Measurements from ENCODE around the gene PIK3C2G. TPM values are rescaled to one million over a fixed set of nuclear protein-coding genes. Genes with fewer than 3 reads are reported as not detected.

PIK3C2G gene
- total and polyA plus RNA-seq, 4 donors: 4.9 to 40.1 (median 19.4) TPM

GRCh38 chr12:18546399-18546798 is 285.1 kb downstream of the PIK3C2G start:
- DNase-seq (ENCODE audit: low spot score): no peak
- TF ChIP-seq HNF4G (IDR thresholded peaks at IDR 0.05): no peak
- no peak for TF ChIP-seq GABPA (IDR thresholded peaks at IDR 0.05 in 1 of 2, conservative IDR thresholded peaks at IDR 0.05 in 1 of 2)
- no peak for TF ChIP-seq ATF3 (IDR thresholded peaks at IDR 0.05)
- TF ChIP-seq HNF4A (conservative IDR thresholded peaks at IDR 0.05): peak; percentile 25 to 34
- TF ChIP-seq RXRA (IDR thresholded peaks at IDR 0.05): peak; percentile 40 to 62
- no peak for TF ChIP-seq NR2F2 (IDR thresholded peaks at IDR 0.05)
- no peak for TF ChIP-seq REST (IDR thresholded peaks at IDR 0.05)
- peak; percentile 21 to 23 for TF ChIP-seq RAD21 (IDR thresholded peaks at IDR 0.05)
- no peak for TF ChIP-seq ZBTB33 (IDR thresholded peaks at IDR 0.05)
- TF ChIP-seq JUND (IDR thresholded peaks at IDR 0.05): no peak
- TF ChIP-seq SP1 (IDR thresholded peaks at IDR 0.05): peak; percentile 7
- no peak for TF ChIP-seq YY1 (IDR thresholded peaks at IDR 0.05)

GRCh38 chr12:18549598-18549997 is 288.3 kb downstream of the PIK3C2G start:
- Histone ChIP-seq H3K4me1 (ENCODE audit: control insufficient read depth in 4 of 4, insufficient read depth in 4 of 4, low read length in 3 of 4) (peaks cover 3 to 7% (median 5%) of the 10 kb centered on the region in 4 donors), H3K9ac (ENCODE audit: low read depth in 1 of 2, low read length in 2 of 2) (no peak overlapping the region), H3K27me3 (ENCODE audit: control insufficient read depth in 4 of 4, insufficient read depth in 4 of 4, low read length in 3 of 4) (no peaks in the 10 kb centered on the region), H3K27ac (ENCODE audit: low read depth in 1 of 2, low read length in 2 of 2) (no peak overlapping the region), H3K9me3 (ENCODE audit: control insufficient read depth in 4 of 4, low read length in 3 of 4) (no peaks in the 10 kb centered on the region), H3K36me3 (ENCODE audit: control insufficient read depth in 4 of 4, insufficient read depth in 3 of 4, low read depth in 1 of 4, low read length in 3 of 4) (peaks cover 0 to 3% (median 0%) of the 10 kb centered on the region in 4 donors), H3K4me3 (ENCODE audit: low read depth in 1 of 3, low read length in 3 of 3) (no peak overlapping the region)
- 92% methylated on average over 2 of the region's 2 CpGs for WGBS
- TF ChIP-seq GABPA (IDR thresholded peaks at IDR 0.05 in 1 of 2, conservative IDR thresholded peaks at IDR 0.05 in 1 of 2): no peak
- DNase-seq (ENCODE audit: low spot score): no peak

More at GRCh38 chr12:18546399-18546798, 285.1 kb downstream of the PIK3C2G start:
- H3K4me3 ChIP-seq (ENCODE audit: low read depth in 1 of 3, low read length in 3 of 3): no peak overlapping the region
- 86% methylated on average over 1 of the region's 1 CpG for WGBS
- H3K36me3 ChIP-seq (ENCODE audit: control insufficient read depth in 4 of 4, insufficient read depth in 3 of 4, low read depth in 1 of 4, low read length in 3 of 4): peaks cover 0 to 3% (median under 1%) of the 10 kb centered on the region in 4 donors
- peaks cover 3 to 7% (median 5%) of the 10 kb centered on the region in 4 donors for H3K4me1 ChIP-seq (ENCODE audit: control insufficient read depth in 4 of 4, insufficient read depth in 4 of 4, low read length in 3 of 4)
- no peaks in the 10 kb centered on the region for H3K9me3 ChIP-seq (ENCODE audit: control insufficient read depth in 4 of 4, low read length in 3 of 4)
- H3K27me3 ChIP-seq (ENCODE audit: control insufficient read depth in 4 of 4, insufficient read depth in 4 of 4, low read length in 3 of 4): no peaks in the 10 kb centered on the region
- no peak overlapping the region for H3K9ac ChIP-seq (ENCODE audit: low read depth in 1 of 2, low read length in 2 of 2)
- H3K27ac ChIP-seq (ENCODE audit: low read depth in 1 of 2, low read length in 2 of 2): no peak overlapping the region

- no peaks in the 10 kb centered on the region for H3K9me3 ChIP-seq (ENCODE audit: control insufficient read depth in 4 of 4, low read length in 3 of 4)
- DNase-seq (ENCODE audit: low spot score): no peak
- TF ChIP-seq FOXA1 (IDR thresholded peaks at IDR 0.05) (no peak), FOXA2 (IDR thresholded peaks at IDR 0.05) (no peak), REST (IDR thresholded peaks at IDR 0.05) (no peak), EGR1 (IDR thresholded peaks at IDR 0.05; ENCODE audit: low read depth in 2 of 2) (no peak), ZBTB33 (IDR thresholded peaks at IDR 0.05) (no peak), HNF4G (IDR thresholded peaks at IDR 0.05) (no peak), GABPA (IDR thresholded peaks at IDR 0.05 in 1 of 2, conservative IDR thresholded peaks at IDR 0.05 in 1 of 2) (no peak), RAD21 (IDR thresholded peaks at IDR 0.05) (no peak), ATF3 (IDR thresholded peaks at IDR 0.05) (no peak), HNF4A (conservative IDR thresholded peaks at IDR 0.05) (no peak)
- H3K27me3 ChIP-seq (ENCODE audit: control insufficient read depth in 4 of 4, insufficient read depth in 4 of 4, low read length in 3 of 4): no peaks in the 10 kb centered on the region
- 91% methylated on average over 1 of the region's 1 CpG for WGBS
- H3K4me1 ChIP-seq (ENCODE audit: control insufficient read depth in 4 of 4, insufficient read depth in 4 of 4, low read length in 3 of 4): peaks cover 2 to 4% (median 3%) of the 10 kb centered on the region in 4 donors
- H3K27ac ChIP-seq (ENCODE audit: low read depth in 1 of 2, low read length in 2 of 2): no peak overlapping the region
- H3K4me3 ChIP-seq (ENCODE audit: low read depth in 1 of 3, low read length in 3 of 3): no peak overlapping the region
- H3K9ac ChIP-seq (ENCODE audit: low read depth in 1 of 2, low read length in 2 of 2): no peak overlapping the region
- peaks cover 0 to 3% (median 0%) of the 10 kb centered on the region in 4 donors for H3K36me3 ChIP-seq (ENCODE audit: control insufficient read depth in 4 of 4, insufficient read depth in 3 of 4, low read depth in 1 of 4, low read length in 3 of 4)
Observed at GRCh38 chr12:18551106-18551505, 289.8 kb downstream of the PIK3C2G start.
